Measurements from ENCODE around the gene HTR3D. TPM values are rescaled to one million over a fixed set of nuclear protein-coding genes. Genes with fewer than 3 reads are reported as not detected.

Gene HTR3D
- polyA plus RNA-seq, 1 of the 3 experiments (the other 2 are of a cell fraction), result not detected

GRCh38 chr3:183991403-183991802 lies 40.1 kb upstream of the HTR3D start:
- H4K20me1 ChIP-seq (ENCODE audit: insufficient read depth), result no peaks in the 10 kb centered on the region
- ChIA-PET CTCF (interaction anchor here (0.9 to 1.2 kb wide), 2 partner anchors 14 to 154 kb away, joined by 3 to 4 read pairs; no protein-coding TSS in a partner anchor), POLR2A (no interaction called here)
- DNase-seq, result no peak
- H3K79me2 ChIP-seq (ENCODE audit: insufficient read depth), result no peaks in the 10 kb centered on the region; the same call in 1 of the 2 replicates
- H3K4me1 ChIP-seq (ENCODE audit: control insufficient read depth in 1 of 2, insufficient read depth in 2 of 2, low read depth in 1 of 2, low read length in 1 of 2), result no peaks in the 10 kb centered on the region; a peak in 1 of 4 replicates
- H3K27ac ChIP-seq (ENCODE audit: low read depth in 2 of 2, low read length in 1 of 2), result no peak overlapping the region
- H3K4me2 ChIP-seq, result no peak overlapping the region
- H3K4me3 ChIP-seq (ENCODE audit: low read depth in 2 of 2, low read length in 1 of 2), result no peak overlapping the region
- H3K36me3 ChIP-seq (replicated peaks in 1 of 2; ENCODE audit: control insufficient read depth in 1 of 2, insufficient read depth in 2 of 2, low read length in 1 of 2), result peaks cover 9 to 16% of the 10 kb centered on the region in 2 experiments
- H3K27me3 ChIP-seq (ENCODE audit: insufficient read depth), result no peaks in the 10 kb centered on the region
- no peaks in the 10 kb centered on the region for H3F3A ChIP-seq (replicated peaks; ENCODE audit: insufficient read depth)
- TF ChIP-seq CHD2 (IDR thresholded peaks at IDR 0.05; ENCODE audit: low read length, partially characterized antibody) (no peak), MXI1 (IDR thresholded peaks at IDR 0.05; ENCODE audit: low read depth, low read length) (no peak), IRF3 (IDR thresholded peaks at IDR 0.05; ENCODE audit: low read depth, low read length) (no peak), USF2 (IDR thresholded peaks at IDR 0.05; ENCODE audit: borderline replicate concordance, low read depth, low read length) (no peak), EP300 (IDR thresholded peaks at IDR 0.05; ENCODE audit: borderline replicate concordance in 1 of 2, low read depth in 1 of 2, low read length in 1 of 2) (no peak), RAD21 (IDR thresholded peaks at IDR 0.05; ENCODE audit: low read length) (no peak), JUND (IDR thresholded peaks at IDR 0.05) (no peak), RXRA (IDR thresholded peaks at IDR 0.05; ENCODE audit: borderline replicate concordance, low read depth) (no peak), FOXJ3 (CRISPR knock-in tag; IDR thresholded peaks at IDR 0.05) (no peak), SIN3A (IDR thresholded peaks at IDR 0.05; ENCODE audit: borderline replicate concordance, low read depth, low read length) (no peak), SMC3 (IDR thresholded peaks at IDR 0.05; ENCODE audit: low read depth, low read length) (no peak), USF1 (IDR thresholded peaks at IDR 0.05; ENCODE audit: borderline replicate concordance, low read depth) (no peak), PBX3 (IDR thresholded peaks at IDR 0.05) (no peak), GABPA (IDR thresholded peaks at IDR 0.05; ENCODE audit: low read depth) (no peak), CTCF (IDR thresholded peaks at IDR 0.05) (no peak), MEF2A (IDR thresholded peaks at IDR 0.05; ENCODE audit: borderline replicate concordance, low read depth) (no peak)
- H3K9me3 ChIP-seq, result no peaks in the 10 kb centered on the region
- no peak overlapping the region for H3K9ac ChIP-seq
- 97% methylated on average over 5 of the region's 5 CpGs for WGBS (ENCODE audit: low lambda C conversion rate)
- no peaks in the 10 kb centered on the region for H3K9me2 ChIP-seq
- H2AFZ ChIP-seq (ENCODE audit: low read depth), result no peak overlapping the region

All from SK-N-SH (cell line).